ENCODE measurements around the gene LDHAL6B.

The LDHAL6B gene

GRCh38 chr15:59218710-59219109 is 12.1 kb downstream of the LDHAL6B start:
- DNase-seq (ENCODE audit: low read depth in 2 of 2) = no peak

- no peak for DNase-seq (ENCODE audit: low read depth in 2 of 2)
These were observed 15.2 kb downstream of the LDHAL6B start for GRCh38 chr15:59221511-59222505.

- no peak for DNase-seq (ENCODE audit: low read depth in 2 of 2)
These were observed 16.4 kb downstream of the LDHAL6B start for GRCh38 chr15:59222906-59223550.

- no peak for DNase-seq (ENCODE audit: low read depth in 2 of 2)
These were observed 17.1 kb downstream of the LDHAL6B start for GRCh38 chr15:59223736-59224135.

- no peak for DNase-seq (ENCODE audit: low read depth in 2 of 2)
These were observed 17.8 kb downstream of the LDHAL6B start for GRCh38 chr15:59224474-59224873.

GRCh38 chr15:59227021-59227420 is 20.4 kb downstream of the LDHAL6B start:
- no peak for DNase-seq (ENCODE audit: low read depth in 2 of 2)

- DNase-seq (ENCODE audit: low read depth in 2 of 2) = no peak
These were observed 22.4 kb downstream of the LDHAL6B start for GRCh38 chr15:59229015-59229414.

- DNase-seq (ENCODE audit: low read depth in 2 of 2) = no peak
These were observed 22.8 kb downstream of the LDHAL6B start for GRCh38 chr15:59229453-59229852.

- DNase-seq (ENCODE audit: low read depth in 2 of 2) = no peak
These were observed 23.9 kb downstream of the LDHAL6B start for GRCh38 chr15:59230531-59231055.

GRCh38 chr15:59232476-59232875 is 25.8 kb downstream of the LDHAL6B start:
- no peak for DNase-seq (ENCODE audit: low read depth in 2 of 2)

- no peak for DNase-seq (ENCODE audit: low read depth in 2 of 2)
These were observed 29.8 kb downstream of the LDHAL6B start for GRCh38 chr15:59236394-59236793.

- DNase-seq (ENCODE audit: low read depth in 2 of 2) = no peak
These were observed 30.6 kb downstream of the LDHAL6B start for GRCh38 chr15:59237119-59237855.

- DNase-seq (ENCODE audit: low read depth in 2 of 2) = no peak
These were observed 31.3 kb downstream of the LDHAL6B start for GRCh38 chr15:59237924-59238331.

- no peak for DNase-seq (ENCODE audit: low read depth in 2 of 2)
These were observed 33.4 kb downstream of the LDHAL6B start for GRCh38 chr15:59240036-59240435.

GRCh38 chr15:59242649-59243048 is 36.0 kb downstream of the LDHAL6B start:
- DNase-seq (ENCODE audit: low read depth in 2 of 2) = no peak

- DNase-seq (ENCODE audit: low read depth in 2 of 2) = no peak
These were observed 37.0 kb downstream of the LDHAL6B start for GRCh38 chr15:59243622-59244021.

- no peak for DNase-seq (ENCODE audit: low read depth in 2 of 2)
These were observed 37.7 kb downstream of the LDHAL6B start for GRCh38 chr15:59244337-59244736.

GRCh38 chr15:59245559-59245958 is 38.9 kb downstream of the LDHAL6B start:
- no peak for DNase-seq (ENCODE audit: low read depth in 2 of 2)

GRCh38 chr15:59247364-59247763 is 40.7 kb downstream of the LDHAL6B start:
- DNase-seq (ENCODE audit: low read depth in 2 of 2) = peak in 1 of 2 donors; percentile 10

- DNase-seq (ENCODE audit: low read depth in 2 of 2) = no peak
These were observed 43.2 kb downstream of the LDHAL6B start for GRCh38 chr15:59249816-59250215.

- DNase-seq (ENCODE audit: low read depth in 2 of 2) = no peak
These were observed 43.6 kb downstream of the LDHAL6B start for GRCh38 chr15:59250249-59250648.

Data from stimulated activated CD4-positive, alpha-beta T cell treated with anti-CD3 and anti-CD28 coated beads, Interleukin-1b, Interleukin-23, amount 100 ng/mL, for 1 hour (primary cell).